Measurements from ENCODE around the gene RAB44.

Gene RAB44

GRCh38 chr6:36728289-36729160 lies 30.9 kb downstream of the RAB44 start:
- Histone ChIP-seq H2BK120ac (ENCODE audit: low read depth, low read length) (no peak overlapping the region), H2BK5ac (ENCODE audit: low read depth, low read length, poor library complexity, severe bottlenecking) (no peak overlapping the region), H3K4me2 (ENCODE audit: low read length, poor library complexity, severe bottlenecking) (no peak overlapping the region), H3K18ac (ENCODE audit: low read depth in 1 of 2, low read length in 2 of 2) (no peak overlapping the region), H2AK5ac (ENCODE audit: low read length, severe bottlenecking) (no peak overlapping the region), H3K27ac (ENCODE audit: low read length, poor library complexity, severe bottlenecking) (no peak overlapping the region), H4K91ac (ENCODE audit: low read length) (no peak overlapping the region), H3K4me1 (ENCODE audit: control insufficient read depth, insufficient read depth, low read depth, low read length) (peaks cover 5% of the 10 kb centered on the region), H3K23ac (ENCODE audit: low read length in 2 of 2) (no peak overlapping the region), H3K14ac (ENCODE audit: low read length in 2 of 2) (peak overlapping the region in 1 of 2 experiments; percentile 18), H2BK15ac (ENCODE audit: low read depth, poor library complexity, severe bottlenecking) (no peak overlapping the region), H2BK12ac (ENCODE audit: low read length in 2 of 2) (peak overlapping the region in 1 of 2 experiments; percentile 37), H3K36me3 (ENCODE audit: control insufficient read depth in 1 of 2, insufficient read depth in 2 of 2, low read depth in 1 of 2, low read length in 2 of 2) (no peaks in the 10 kb centered on the region), H3K27me3 (ENCODE audit: control insufficient read depth in 1 of 2, insufficient read depth in 1 of 2, low read length in 2 of 2) (peaks cover 0 to 9% of the 10 kb centered on the region in 2 experiments), H2AFZ (ENCODE audit: low read depth, low read length) (no peak overlapping the region), H3K79me1 (replicated peaks; ENCODE audit: low read length, poor library complexity, severe bottlenecking) (no peaks in the 10 kb centered on the region), H4K8ac (ENCODE audit: low read length) (no peak overlapping the region), H3K9ac (ENCODE audit: low read length) (peak overlapping the region; percentile 56), H3K9me3 (ENCODE audit: control insufficient read depth, low read length) (no peaks in the 10 kb centered on the region), H3K4me3 (ENCODE audit: insufficient read depth in 1 of 2, low read depth in 1 of 2, low read length in 2 of 2) (peak overlapping the region in 1 of 2 experiments; percentile 3), H3K4ac (ENCODE audit: low read depth in 1 of 2, low read length in 2 of 2) (no peak overlapping the region)
- 91% methylated on average over 11 of the region's 11 CpGs for WGBS
- DNase-seq = no peak

- Histone ChIP-seq H3K14ac (ENCODE audit: low read length in 2 of 2) (no peak overlapping the region), H3K27ac (ENCODE audit: low read length, poor library complexity, severe bottlenecking) (no peak overlapping the region), H4K8ac (ENCODE audit: low read length) (no peak overlapping the region), H2BK120ac (ENCODE audit: low read depth, low read length) (no peak overlapping the region), H3K4ac (ENCODE audit: low read depth in 1 of 2, low read length in 2 of 2) (no peak overlapping the region), H3K9me3 (ENCODE audit: control insufficient read depth, low read length) (no peaks in the 10 kb centered on the region), H2BK15ac (ENCODE audit: low read depth, poor library complexity, severe bottlenecking) (no peak overlapping the region), H3K4me1 (ENCODE audit: control insufficient read depth, insufficient read depth, low read depth, low read length) (peaks cover 5% of the 10 kb centered on the region), H3K79me1 (replicated peaks; ENCODE audit: low read length, poor library complexity, severe bottlenecking) (no peaks in the 10 kb centered on the region), H3K36me3 (ENCODE audit: control insufficient read depth in 1 of 2, insufficient read depth in 2 of 2, low read depth in 1 of 2, low read length in 2 of 2) (no peaks in the 10 kb centered on the region), H3K9ac (ENCODE audit: low read length) (peak overlapping the region; percentile 56), H3K27me3 (ENCODE audit: control insufficient read depth in 1 of 2, insufficient read depth in 1 of 2, low read length in 2 of 2) (peaks cover 0 to 10% of the 10 kb centered on the region in 2 experiments), H2AFZ (ENCODE audit: low read depth, low read length) (no peak overlapping the region), H4K91ac (ENCODE audit: low read length) (no peak overlapping the region), H3K18ac (ENCODE audit: low read depth in 1 of 2, low read length in 2 of 2) (no peak overlapping the region), H3K4me2 (ENCODE audit: low read length, poor library complexity, severe bottlenecking) (no peak overlapping the region), H2BK5ac (ENCODE audit: low read depth, low read length, poor library complexity, severe bottlenecking) (no peak overlapping the region), H3K23ac (ENCODE audit: low read length in 2 of 2) (no peak overlapping the region), H3K4me3 (ENCODE audit: insufficient read depth in 1 of 2, low read depth in 1 of 2, low read length in 2 of 2) (no peak overlapping the region), H2AK5ac (ENCODE audit: low read length, severe bottlenecking) (no peak overlapping the region), H2BK12ac (ENCODE audit: low read length in 2 of 2) (no peak overlapping the region)
- WGBS = 58% methylated on average over 1 of the region's 3 CpGs
- DNase-seq = no peak
Measured at GRCh38 chr6:36729161-36729524, 31.5 kb downstream of the RAB44 start.

GRCh38 chr6:36730424-36731380 lies 33.1 kb downstream of the RAB44 start:
- Histone ChIP-seq H3K4me3 (ENCODE audit: insufficient read depth in 1 of 2, low read depth in 1 of 2, low read length in 2 of 2) (no peak overlapping the region), H2AFZ (ENCODE audit: low read depth, low read length) (no peak overlapping the region), H3K27me3 (ENCODE audit: control insufficient read depth in 1 of 2, insufficient read depth in 1 of 2, low read length in 2 of 2) (peaks cover 0 to 16% of the 10 kb centered on the region in 2 experiments), H4K91ac (ENCODE audit: low read length) (no peak overlapping the region), H2BK12ac (ENCODE audit: low read length in 2 of 2) (no peak overlapping the region), H2BK120ac (ENCODE audit: low read depth, low read length) (no peak overlapping the region), H2AK5ac (ENCODE audit: low read length, severe bottlenecking) (no peak overlapping the region), H3K14ac (ENCODE audit: low read length in 2 of 2) (no peak overlapping the region), H4K8ac (ENCODE audit: low read length) (no peak overlapping the region), H2BK15ac (ENCODE audit: low read depth, poor library complexity, severe bottlenecking) (no peak overlapping the region), H2BK5ac (ENCODE audit: low read depth, low read length, poor library complexity, severe bottlenecking) (no peak overlapping the region), H3K4me2 (ENCODE audit: low read length, poor library complexity, severe bottlenecking) (no peak overlapping the region), H3K9me3 (ENCODE audit: control insufficient read depth, low read length) (no peaks in the 10 kb centered on the region), H3K36me3 (ENCODE audit: control insufficient read depth in 1 of 2, insufficient read depth in 2 of 2, low read depth in 1 of 2, low read length in 2 of 2) (no peaks in the 10 kb centered on the region), H3K4ac (ENCODE audit: low read depth in 1 of 2, low read length in 2 of 2) (no peak overlapping the region), H3K18ac (ENCODE audit: low read depth in 1 of 2, low read length in 2 of 2) (no peak overlapping the region), H3K79me1 (replicated peaks; ENCODE audit: low read length, poor library complexity, severe bottlenecking) (no peaks in the 10 kb centered on the region), H3K23ac (ENCODE audit: low read length in 2 of 2) (no peak overlapping the region), H3K9ac (ENCODE audit: low read length) (no peak overlapping the region), H3K4me1 (ENCODE audit: control insufficient read depth, insufficient read depth, low read depth, low read length) (peaks cover 10% of the 10 kb centered on the region), H3K27ac (ENCODE audit: low read length, poor library complexity, severe bottlenecking) (no peak overlapping the region)
- 76% methylated on average over 14 of the region's 15 CpGs for WGBS
- DNase-seq = no peak

Measured in mesenchymal stem cell (in vitro differentiated cells and primary cell).